WTC11 (cell line): ENCODE measurements around the gene SAFB. TPM values are rescaled to one million over a fixed set of nuclear protein-coding genes. Genes with fewer than 3 reads are reported as not detected.

Source experiments
- ATAC-seq: fragments of 200-7000 bp; cut with Tn5 transposase; 2 replicates; pipeline ENCODE4 v1.10.0; 2021; ENCODE audit warnings: mild to moderate bottlenecking, moderate library complexity
- CTCF ChIA-PET: fragments of 300-600 bp; sonication (Branson Sonifier 250); formaldehyde crosslinking; loops from one replicate; lab custom pipeline; 2021; ENCODE audit warnings: antibody characterized with exemption; lab: Charles Lee
- POLR2A ChIA-PET: fragments of 350-600 bp; sonication (Branson Sonifier 250); formaldehyde crosslinking; loops from one replicate; lab custom pipeline; 2021; ENCODE audit warnings: antibody characterized with exemption; lab: Charles Lee
- DNase-seq: peaks from one replicate; pipeline ENCODE4 v3.0.0; 2021; ENCODE audit warnings: low spot score
- H3K27ac Mint-ChIP-seq: 2 replicates; pipeline ENCODE4 v1.8.0; 2021; ENCODE audit warnings: mixed read lengths
- H3K27me3 Mint-ChIP-seq: 2 replicates; pipeline ENCODE4 v1.8.0; 2021; ENCODE audit warnings: low read depth, mild to moderate bottlenecking, moderate library complexity, mixed read lengths
- H3K36me3 Mint-ChIP-seq: 2 replicates; pipeline ENCODE4 v1.8.0; 2021; ENCODE audit warnings: mixed read lengths
- H3K4me1 Mint-ChIP-seq: 2 replicates; pipeline ENCODE4 v1.8.0; 2022; ENCODE audit warnings: mixed read lengths
- H3K4me3 Mint-ChIP-seq: 2 replicates; pipeline ENCODE4 v1.8.0; 2021; ENCODE audit warnings: mild to moderate bottlenecking, moderate library complexity, mixed read lengths
- H3K9me3 Mint-ChIP-seq: 2 replicates; pipeline ENCODE4 v1.8.0; 2021; ENCODE audit warnings: mixed read lengths
- AR ChIP-seq: fragments of 250-450 bp; sonication (Bioruptor Pico); IDR thresholded peaks from 2 replicates; pipeline ENCODE4 v1.9.0; 2021; ENCODE audit warnings: mild to moderate bottlenecking
- CDX4 ChIP-seq: fragments of 250-450 bp; sonication (Bioruptor Pico); IDR thresholded peaks from 2 replicates; pipeline ENCODE4 v1.9.0; 2021; ENCODE audit warnings: moderate library complexity, mild to moderate bottlenecking, inconsistent platforms, borderline replicate concordance
- E2F1 ChIP-seq: sonication (generic); formaldehyde crosslinking; IDR thresholded peaks from 2 replicates; pipeline ENCODE4 v1.8.0; 2022; ENCODE audit warnings: mild to moderate bottlenecking, missing genetic modification reagents
- ELF4 ChIP-seq: sonication (generic); formaldehyde crosslinking; IDR thresholded peaks from 2 replicates; pipeline ENCODE4 v1.8.1; 2022; ENCODE audit warnings: low read depth, mild to moderate bottlenecking, moderate library complexity, missing genetic modification reagents
- FOXP4 ChIP-seq: sonication (generic); formaldehyde crosslinking; IDR thresholded peaks from 2 replicates; pipeline ENCODE4 v1.8.0; 2022; ENCODE audit warnings: mild to moderate bottlenecking, missing genetic modification reagents
- HMGA2 ChIP-seq: fragments of 250-450 bp; sonication (Bioruptor Pico); IDR thresholded peaks from 2 replicates; pipeline ENCODE4 v1.4.0; 2021; ENCODE audit warnings: mild to moderate bottlenecking, moderate library complexity
- HMGXB4 ChIP-seq: sonication (generic); formaldehyde crosslinking; IDR thresholded peaks from 2 replicates; pipeline ENCODE4 v1.8.1; 2023; ENCODE audit warnings: mild to moderate bottlenecking, moderate library complexity, missing genetic modification reagents
- KAT7 ChIP-seq: sonication (generic); formaldehyde crosslinking; IDR thresholded peaks from 2 replicates; pipeline ENCODE4 v1.8.1; 2023; ENCODE audit warnings: missing genetic modification reagents, mild to moderate bottlenecking, borderline replicate concordance
- MYBL2 ChIP-seq: sonication (generic); formaldehyde crosslinking; IDR thresholded peaks from 2 replicates; pipeline ENCODE4 v1.8.1; 2023; ENCODE audit warnings: mild to moderate bottlenecking, moderate library complexity, missing genetic modification reagents
- NR3C1 ChIP-seq: sonication (generic); formaldehyde crosslinking; conservative IDR thresholded peaks from 2 replicates; pipeline ENCODE4 v1.8.1; 2023; ENCODE audit warnings: low read depth, mild to moderate bottlenecking, missing genetic modification reagents
- PREB ChIP-seq: sonication (generic); formaldehyde crosslinking; IDR thresholded peaks from 2 replicates; pipeline ENCODE4 v1.8.1; 2022; ENCODE audit warnings: mild to moderate bottlenecking, missing genetic modification reagents, moderate library complexity, borderline replicate concordance
- ZNF138 ChIP-seq: sonication (generic); formaldehyde crosslinking; conservative IDR thresholded peaks from 2 replicates; pipeline ENCODE4 v1.8.1; 2022; ENCODE audit warnings: mild to moderate bottlenecking, moderate library complexity, missing genetic modification reagents
- ZNF263 ChIP-seq: sonication (generic); formaldehyde crosslinking; IDR thresholded peaks from 2 replicates; pipeline ENCODE4 v1.8.1; 2022; ENCODE audit warnings: low read depth, mild to moderate bottlenecking, moderate library complexity, missing genetic modification reagents
- ZNF396 ChIP-seq: fragments of 250-450 bp; sonication (Bioruptor Pico); IDR thresholded peaks from 2 replicates; pipeline ENCODE4 v1.8.0; 2021; ENCODE audit warnings: mild to moderate bottlenecking, moderate library complexity, borderline replicate concordance
- ZNF425 ChIP-seq: fragments of 250-450 bp; sonication (Bioruptor Pico); conservative IDR thresholded peaks from 2 replicates; pipeline ENCODE4 v1.9.0; 2021; ENCODE audit warnings: mild to moderate bottlenecking
- ZNF532 ChIP-seq: fragments of 250-450 bp; sonication (Bioruptor Pico); IDR thresholded peaks from 2 replicates; pipeline ENCODE4 v1.9.0; 2021; ENCODE audit warnings: mild to moderate bottlenecking, borderline replicate concordance
- ZNF671 ChIP-seq: fragments of 250-450 bp; sonication (Bioruptor Pico); IDR thresholded peaks from 2 replicates; pipeline ENCODE4 v1.8.0; 2021; ENCODE audit warnings: mild to moderate bottlenecking
- ZSCAN18 ChIP-seq: fragments of 250-450 bp; sonication (Bioruptor Pico); IDR thresholded peaks from 2 replicates; pipeline ENCODE4 v2.1.2; 2022; ENCODE audit warnings: mild to moderate bottlenecking, moderate library complexity
- total RNA-seq: library from RNA; stranded (reverse); gene quantifications from 3 replicates; pipeline ENCODE4 v1.2.3, GENCODE V29; 2021

Gene SAFB
- total RNA-seq, 1 experiment from 2014 or later: 141 TPM

- Mint-ChIP-seq H3K27me3 (no peaks in the 10 kb centered on the region), H3K9me3 (no peaks in the 10 kb centered on the region), H3K27ac (peak overlapping the region; percentile 64; the same call in 1 of the 2 replicates), H3K4me1 (peaks cover 7% of the 10 kb centered on the region), H3K4me3 (no peak overlapping the region), H3K36me3 (peaks cover 26% of the 10 kb centered on the region)
- ATAC-seq (no peak), DNase-seq (no peak)
- POLR2A ChIA-PET: no interaction called here
- CTCF ChIA-PET: no interaction called here
- TF ChIP-seq ELF4 (no peak), FOXP4 (CRISPR knock-in tag) (no peak), ZNF263 (CRISPR knock-in tag) (no peak), ZNF532 (CRISPR knock-in tag) (no peak), ZNF671 (no peak), NR3C1 (CRISPR knock-in tag) (no peak), CDX4 (CRISPR knock-in tag) (no peak), HMGXB4 (CRISPR knock-in tag) (no peak), ZNF138 (CRISPR knock-in tag) (no peak), ZSCAN18 (CRISPR knock-in tag) (no peak), PREB (CRISPR knock-in tag) (no peak), ZNF396 (CRISPR knock-in tag) (no peak), MYBL2 (CRISPR knock-in tag) (no peak), AR (CRISPR knock-in tag) (no peak), KAT7 (CRISPR knock-in tag) (no peak), E2F1 (CRISPR knock-in tag) (no peak), HMGA2 (CRISPR knock-in tag) (no peak), ZNF425 (CRISPR knock-in tag) (no peak)
These were observed 8.8 kb downstream of the SAFB start for GRCh38 chr19:5631567-5632240.
